Measurements from ENCODE around the gene ATXN7L1. TPM values are rescaled to one million over a fixed set of nuclear protein-coding genes. Genes with fewer than 3 reads are reported as not detected.

Gene ATXN7L1
- total RNA-seq, 4 donors from 2014 or later = 5.9 to 21.2 (median 7.7) TPM

GRCh38 chr7:105662998-105663397 is 213.4 kb downstream of the ATXN7L1 start:
- H3K4me1 ChIP-seq = peaks cover 0 to 8% (median 0%) of the 10 kb centered on the region in 3 donors
- no peaks in the 10 kb centered on the region for H3K9me3 ChIP-seq
- H3K27ac ChIP-seq = no peak overlapping the region
- H3K36me3 ChIP-seq = peaks cover 0 to 59% of the 10 kb centered on the region in 2 donors
- no peaks in the 10 kb centered on the region for H3K27me3 ChIP-seq
- no peak overlapping the region for H3K4me3 ChIP-seq
- no peak for ATAC-seq
- WGBS, 2 donors (ENCODE audit: low coverage in 1 of 2) = 94% methylated on average over 5 of the region's 7 CpGs; no CpG with 5 or more reads in 1 of the 2 donors
- no peak for TF ChIP-seq POLR2A (IDR thresholded peaks at IDR 0.05)
- no peak for TF ChIP-seq EP300 (IDR thresholded peaks at IDR 0.05)
- TF ChIP-seq, protein P1, sequence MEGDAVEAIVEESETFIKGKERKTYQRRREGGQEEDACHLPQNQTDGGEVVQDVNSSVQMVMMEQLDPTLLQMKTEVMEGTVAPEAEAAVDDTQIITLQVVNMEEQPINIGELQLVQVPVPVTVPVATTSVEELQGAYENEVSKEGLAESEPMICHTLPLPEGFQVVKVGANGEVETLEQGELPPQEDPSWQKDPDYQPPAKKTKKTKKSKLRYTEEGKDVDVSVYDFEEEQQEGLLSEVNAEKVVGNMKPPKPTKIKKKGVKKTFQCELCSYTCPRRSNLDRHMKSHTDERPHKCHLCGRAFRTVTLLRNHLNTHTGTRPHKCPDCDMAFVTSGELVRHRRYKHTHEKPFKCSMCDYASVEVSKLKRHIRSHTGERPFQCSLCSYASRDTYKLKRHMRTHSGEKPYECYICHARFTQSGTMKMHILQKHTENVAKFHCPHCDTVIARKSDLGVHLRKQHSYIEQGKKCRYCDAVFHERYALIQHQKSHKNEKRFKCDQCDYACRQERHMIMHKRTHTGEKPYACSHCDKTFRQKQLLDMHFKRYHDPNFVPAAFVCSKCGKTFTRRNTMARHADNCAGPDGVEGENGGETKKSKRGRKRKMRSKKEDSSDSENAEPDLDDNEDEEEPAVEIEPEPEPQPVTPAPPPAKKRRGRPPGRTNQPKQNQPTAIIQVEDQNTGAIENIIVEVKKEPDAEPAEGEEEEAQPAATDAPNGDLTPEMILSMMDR (IDR thresholded peaks at IDR 0.05) = no peak
- no peak for TF ChIP-seq POLR2AphosphoS5 (IDR thresholded peaks at IDR 0.05)

- TF ChIP-seq, protein P1 (IDR thresholded peaks at IDR 0.05) = no peak
- TF ChIP-seq POLR2A (IDR thresholded peaks at IDR 0.05) (no peak), POLR2AphosphoS5 (IDR thresholded peaks at IDR 0.05) (no peak), EP300 (IDR thresholded peaks at IDR 0.05) (no peak)
- peaks cover 0 to 60% of the 10 kb centered on the region in 2 donors for H3K36me3 ChIP-seq
- H3K4me3 ChIP-seq = no peak overlapping the region
- H3K4me1 ChIP-seq = peaks cover 0 to 13% (median 0%) of the 10 kb centered on the region in 3 donors
- 92 to 94% methylated on average over 2 to 6 of the region's 6 CpGs for WGBS, 2 donors (ENCODE audit: low coverage in 1 of 2)
- no peaks in the 10 kb centered on the region for H3K9me3 ChIP-seq
- no peak overlapping the region for H3K27ac ChIP-seq
- no peaks in the 10 kb centered on the region for H3K27me3 ChIP-seq
- ATAC-seq = no peak
Measured at GRCh38 chr7:105661625-105662024, 214.8 kb downstream of the ATXN7L1 start.

DNA sequence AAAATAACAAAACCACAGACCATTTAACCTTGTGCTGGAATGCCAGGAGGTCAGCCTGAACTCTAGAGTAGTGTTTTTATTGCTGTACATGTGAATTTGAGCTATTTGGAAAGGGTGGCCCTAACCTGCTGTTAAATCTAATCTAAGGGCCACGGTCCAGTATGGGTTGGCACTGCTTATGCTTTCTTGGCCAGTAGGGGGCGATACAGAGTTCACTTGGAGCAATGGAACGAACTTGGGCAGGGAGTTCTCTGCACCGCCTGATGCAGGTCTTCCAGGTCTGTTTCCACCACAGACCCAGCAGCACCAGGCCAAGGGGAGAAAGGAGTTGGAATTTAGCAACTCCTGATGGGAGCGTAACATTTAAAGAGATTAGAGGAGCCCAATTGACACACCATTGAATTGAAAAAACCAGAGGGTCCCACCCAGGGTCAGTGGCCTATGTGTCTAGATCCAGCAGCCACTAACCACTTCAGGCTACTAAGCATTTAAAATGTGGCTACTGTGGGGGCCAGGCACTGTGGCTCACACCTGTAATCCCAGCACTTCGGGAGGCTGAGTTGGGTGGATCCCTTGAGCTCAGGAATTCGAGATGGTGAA is 219.4 kb downstream of the ATXN7L1 start:
- WGBS, 2 donors (ENCODE audit: low coverage in 1 of 2) = 85% methylated on average over 5 of the region's 7 CpGs; no CpG with 5 or more reads in 1 of the 2 donors
- peaks cover 0 to 31% of the 10 kb centered on the region in 2 donors for H3K36me3 ChIP-seq
- peaks cover 0 to 30% (median 11%) of the 10 kb centered on the region in 3 donors for H3K4me1 ChIP-seq
- no peaks in the 10 kb centered on the region for H3K9me3 ChIP-seq
- no peaks in the 10 kb centered on the region for H3K27me3 ChIP-seq
- TF ChIP-seq POLR2AphosphoS5 (IDR thresholded peaks at IDR 0.05) (no peak), EP300 (IDR thresholded peaks at IDR 0.05) (no peak)
- TF ChIP-seq, protein P1 (IDR thresholded peaks at IDR 0.05) = peak; percentile 38 to 67 (median 48)
- ATAC-seq = no peak
- no peak overlapping the region for H3K27ac ChIP-seq
- no peak overlapping the region for H3K4me3 ChIP-seq

DNA sequence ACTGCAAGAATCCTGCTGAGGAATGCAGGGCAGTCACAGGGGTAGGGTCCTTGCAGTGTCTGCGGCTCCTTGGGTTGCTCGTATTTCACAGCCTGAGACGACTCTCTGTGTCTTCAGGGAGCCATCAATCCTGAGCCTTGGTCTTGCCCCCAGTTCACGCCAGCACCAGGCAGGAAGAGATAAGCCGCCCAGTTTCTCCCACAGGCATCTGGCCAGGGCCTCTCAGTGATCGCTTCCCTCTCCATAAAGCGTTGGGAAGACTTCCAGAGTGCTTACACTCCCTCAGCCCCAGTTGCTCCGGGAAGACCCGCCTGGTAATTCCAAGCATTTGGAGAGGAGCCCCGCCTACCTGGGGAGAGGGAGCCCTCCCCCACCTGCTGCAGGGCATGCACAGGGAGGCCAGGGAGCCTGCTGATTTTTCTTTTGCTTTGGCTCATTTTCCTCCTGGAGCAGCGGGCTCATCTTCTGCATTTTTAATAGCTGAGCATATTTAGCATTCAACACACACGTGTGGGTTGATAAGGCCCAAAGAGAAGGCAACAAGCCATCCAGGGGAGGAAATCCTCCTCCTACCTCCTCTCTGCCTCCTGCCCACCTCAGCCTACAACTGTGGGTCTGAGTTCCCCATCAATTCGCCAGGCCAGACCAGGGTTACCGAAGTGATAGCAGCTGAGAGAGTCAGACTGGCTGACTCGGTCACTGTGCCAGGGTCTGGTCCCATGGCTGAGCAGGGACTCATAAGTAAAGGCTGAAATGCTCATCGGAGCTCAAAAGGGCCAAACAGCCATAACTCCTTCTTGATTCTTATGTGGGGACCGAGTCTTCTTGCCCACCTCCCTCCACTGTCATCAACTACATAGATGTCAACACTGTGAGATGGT is 220.7 kb downstream of the ATXN7L1 start:
- H3K27me3 ChIP-seq = no peaks in the 10 kb centered on the region
- peak overlapping the region in 1 of 4 donors; percentile 57 for H3K27ac ChIP-seq
- no peaks in the 10 kb centered on the region for H3K9me3 ChIP-seq
- WGBS, 2 donors (ENCODE audit: low coverage in 1 of 2) = 10 to 38% methylated on average over 2 of the region's 17 CpGs
- H3K4me3 ChIP-seq = no peak overlapping the region
- ATAC-seq = peak; percentile 46
- peaks cover 0 to 32% (median 11%) of the 10 kb centered on the region in 3 donors for H3K4me1 ChIP-seq
- peaks cover 0 to 29% of the 10 kb centered on the region in 2 donors for H3K36me3 ChIP-seq
- TF ChIP-seq POLR2AphosphoS5 (IDR thresholded peaks at IDR 0.05) = no peak
- TF ChIP-seq, protein P1 (IDR thresholded peaks at IDR 0.05) = no peak
- no peak for TF ChIP-seq EP300 (IDR thresholded peaks at IDR 0.05)
- no peak for TF ChIP-seq POLR2A (IDR thresholded peaks at IDR 0.05)

All from gastroesophageal sphincter (tissue), 4 donors.